HepG2 (cell line): ENCODE results near the gene ENKUR. TPM values are rescaled to one million over a fixed set of nuclear protein-coding genes. Genes with fewer than 3 reads are reported as not detected.
A peak's percentile ranks its signal among the peaks of the same experiment; 100 is the strongest.

Source experiments
- FOSL2 ChIP-seq: sonication (generic); formaldehyde crosslinking; IDR thresholded peaks from 2 replicates; pipeline ENCODE4 v1.4.0; 2020; ENCODE audit warnings: missing genetic modification reagents
- HES4 ChIP-seq: sonication (generic); formaldehyde crosslinking; IDR thresholded peaks from 2 replicates; pipeline ENCODE4 v1.9.0; 2021; ENCODE audit warnings: mild to moderate bottlenecking, missing genetic modification reagents, borderline replicate concordance
- SAP130 ChIP-seq: IDR thresholded peaks from 2 replicates; pipeline ENCODE4 v1.6.1; 2016; ENCODE audit warnings: low read depth
- TEAD3 ChIP-seq: optimal IDR thresholded peaks from 2 replicates; pipeline ENCODE3; 2016; ENCODE audit warnings: borderline replicate concordance
- ZEB1 ChIP-seq: IDR thresholded peaks from 2 replicates; pipeline ENCODE4 v1.6.1; 2012; ENCODE audit warnings: mild to moderate bottlenecking, low read depth, inconsistent platforms; ENCODE audit not compliant: insufficient replicate concordance
- ZNF143 ChIP-seq: sonication (generic); formaldehyde crosslinking; IDR thresholded peaks from 2 replicates; pipeline ENCODE4 v1.4.0; 2020; ENCODE audit warnings: missing genetic modification reagents
- polyA plus RNA-seq, 8 experiments: library from polyadenylated mRNA; depleted of rRNA in 3 of 8; stranded (reverse) in 7 of 8; unstranded in 1 of 8; fragments of >200 nt; fragmentation: Illumina TruSeq in 4 of 8; extraction: Trizol in 4 of 8; gene quantifications; 2 replicates each; pipeline versions ENCODE4 v1.2.1 to v1.2.3, GENCODE V29; 2011 to 2016; ENCODE audit warnings: low read depth in 4 of 8, missing spikeins in 1 of 8, mixed read lengths in 1 of 8; ENCODE audit not compliant: insufficient read depth in 1 of 8
- total RNA-seq, 5 experiments: library from RNA; depleted of rRNA; stranded (reverse); fragments of >200 nt; fragmentation: Illumina TruSeq; extraction: Trizol; gene quantifications; 2 replicates each; pipeline ENCODE4 v1.2.3, GENCODE V29; 2016; ENCODE audit warnings: low read depth in 1 of 5
- TF ChIP-seq, protein P1 (sequence below): IDR thresholded peaks from 2 replicates; pipeline ENCODE4 v1.4.0; 2020; ENCODE audit warnings: mild to moderate bottlenecking, missing genetic modification reagents
- TF ChIP-seq, protein P2 (sequence below): sonication (generic); formaldehyde crosslinking; IDR thresholded peaks from 2 replicates; pipeline ENCODE4 v1.4.0; 2020; ENCODE audit warnings: mild to moderate bottlenecking, missing genetic modification reagents
- TF ChIP-seq, protein P3 (sequence below): sonication (generic); formaldehyde crosslinking; IDR thresholded peaks from 2 replicates; pipeline ENCODE4 v1.8.0; 2022; ENCODE audit warnings: mild to moderate bottlenecking, missing genetic modification reagents, moderate library complexity
- TF ChIP-seq, protein P4 (sequence below), 2 experiments: sonication (generic) in 1 of 2; formaldehyde crosslinking in 1 of 2; IDR thresholded peaks; 2 replicates each; pipeline versions ENCODE4 v1.4.0 to v1.6.1; 2016 to 2020; ENCODE audit warnings: borderline replicate concordance in 1 of 2, low read depth in 1 of 2, mild to moderate bottlenecking in 1 of 2, missing genetic modification reagents in 1 of 2
- TF ChIP-seq, protein P5 (sequence below): sonication (generic); formaldehyde crosslinking; IDR thresholded peaks from 2 replicates; pipeline ENCODE4 v1.8.1; 2023; ENCODE audit warnings: missing genetic modification reagents, mild to moderate bottlenecking, borderline replicate concordance

Gene ENKUR
- total and polyA plus RNA-seq, 2 of the 13 experiments (the other 11 are each of a cell fraction or from before 2014, with no cell fraction given), result 0.15 TPM

DNA sequence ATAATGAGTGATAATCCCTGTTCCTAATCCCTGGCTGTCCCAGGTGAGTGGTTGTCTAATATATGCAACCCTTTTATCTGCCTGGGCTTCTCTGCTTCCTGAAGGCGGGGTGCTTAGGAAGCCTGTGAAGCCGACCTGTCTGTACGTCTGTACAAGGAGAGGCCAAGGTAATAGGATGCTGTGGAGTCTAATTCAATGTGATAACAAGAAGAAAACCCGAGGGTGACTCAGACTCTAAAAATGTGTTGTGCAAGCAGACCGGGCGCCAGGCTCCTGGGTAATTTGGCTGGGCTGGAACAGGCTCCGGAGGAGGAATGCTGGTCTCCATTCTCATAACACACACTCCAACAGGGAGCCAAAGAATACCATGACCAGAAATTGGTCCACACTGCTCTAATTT is 44.0 kb upstream of the ENKUR start (continued):
- TF ChIP-seq TEAD3 (CRISPR knock-in tag), result peak; percentile 80
- TF ChIP-seq, protein P1, sequence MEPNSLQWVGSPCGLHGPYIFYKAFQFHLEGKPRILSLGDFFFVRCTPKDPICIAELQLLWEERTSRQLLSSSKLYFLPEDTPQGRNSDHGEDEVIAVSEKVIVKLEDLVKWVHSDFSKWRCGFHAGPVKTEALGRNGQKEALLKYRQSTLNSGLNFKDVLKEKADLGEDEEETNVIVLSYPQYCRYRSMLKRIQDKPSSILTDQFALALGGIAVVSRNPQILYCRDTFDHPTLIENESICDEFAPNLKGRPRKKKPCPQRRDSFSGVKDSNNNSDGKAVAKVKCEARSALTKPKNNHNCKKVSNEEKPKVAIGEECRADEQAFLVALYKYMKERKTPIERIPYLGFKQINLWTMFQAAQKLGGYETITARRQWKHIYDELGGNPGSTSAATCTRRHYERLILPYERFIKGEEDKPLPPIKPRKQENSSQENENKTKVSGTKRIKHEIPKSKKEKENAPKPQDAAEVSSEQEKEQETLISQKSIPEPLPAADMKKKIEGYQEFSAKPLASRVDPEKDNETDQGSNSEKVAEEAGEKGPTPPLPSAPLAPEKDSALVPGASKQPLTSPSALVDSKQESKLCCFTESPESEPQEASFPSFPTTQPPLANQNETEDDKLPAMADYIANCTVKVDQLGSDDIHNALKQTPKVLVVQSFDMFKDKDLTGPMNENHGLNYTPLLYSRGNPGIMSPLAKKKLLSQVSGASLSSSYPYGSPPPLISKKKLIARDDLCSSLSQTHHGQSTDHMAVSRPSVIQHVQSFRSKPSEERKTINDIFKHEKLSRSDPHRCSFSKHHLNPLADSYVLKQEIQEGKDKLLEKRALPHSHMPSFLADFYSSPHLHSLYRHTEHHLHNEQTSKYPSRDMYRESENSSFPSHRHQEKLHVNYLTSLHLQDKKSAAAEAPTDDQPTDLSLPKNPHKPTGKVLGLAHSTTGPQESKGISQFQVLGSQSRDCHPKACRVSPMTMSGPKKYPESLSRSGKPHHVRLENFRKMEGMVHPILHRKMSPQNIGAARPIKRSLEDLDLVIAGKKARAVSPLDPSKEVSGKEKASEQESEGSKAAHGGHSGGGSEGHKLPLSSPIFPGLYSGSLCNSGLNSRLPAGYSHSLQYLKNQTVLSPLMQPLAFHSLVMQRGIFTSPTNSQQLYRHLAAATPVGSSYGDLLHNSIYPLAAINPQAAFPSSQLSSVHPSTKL (CRISPR knock-in tag), result peak; percentile 48; the same call in 1 of the 2 replicates
- peak; percentile 97 for TF ChIP-seq FOSL2 (CRISPR knock-in tag)
- TF ChIP-seq ZNF143, result peak; percentile 47; the same call in 1 of the 2 replicates
- TF ChIP-seq, protein P2, sequence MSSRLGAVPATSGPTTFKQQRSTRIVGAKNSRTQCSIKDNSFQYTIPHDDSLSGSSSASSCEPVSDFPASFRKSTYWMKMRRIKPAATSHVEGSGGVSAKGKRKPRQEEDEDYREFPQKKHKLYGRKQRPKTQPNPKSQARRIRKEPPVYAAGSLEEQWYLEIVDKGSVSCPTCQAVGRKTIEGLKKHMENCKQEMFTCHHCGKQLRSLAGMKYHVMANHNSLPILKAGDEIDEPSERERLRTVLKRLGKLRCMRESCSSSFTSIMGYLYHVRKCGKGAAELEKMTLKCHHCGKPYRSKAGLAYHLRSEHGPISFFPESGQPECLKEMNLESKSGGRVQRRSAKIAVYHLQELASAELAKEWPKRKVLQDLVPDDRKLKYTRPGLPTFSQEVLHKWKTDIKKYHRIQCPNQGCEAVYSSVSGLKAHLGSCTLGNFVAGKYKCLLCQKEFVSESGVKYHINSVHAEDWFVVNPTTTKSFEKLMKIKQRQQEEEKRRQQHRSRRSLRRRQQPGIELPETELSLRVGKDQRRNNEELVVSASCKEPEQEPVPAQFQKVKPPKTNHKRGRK (CRISPR knock-in tag), result no peak
- no peak for TF ChIP-seq HES4 (CRISPR knock-in tag)
- TF ChIP-seq, protein P3, sequence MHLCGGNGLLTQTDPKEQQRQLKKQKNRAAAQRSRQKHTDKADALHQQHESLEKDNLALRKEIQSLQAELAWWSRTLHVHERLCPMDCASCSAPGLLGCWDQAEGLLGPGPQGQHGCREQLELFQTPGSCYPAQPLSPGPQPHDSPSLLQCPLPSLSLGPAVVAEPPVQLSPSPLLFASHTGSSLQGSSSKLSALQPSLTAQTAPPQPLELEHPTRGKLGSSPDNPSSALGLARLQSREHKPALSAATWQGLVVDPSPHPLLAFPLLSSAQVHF (CRISPR knock-in tag), result no peak
- TF ChIP-seq ZEB1, result peak; percentile 50
- peak; percentile 24; the same call in 1 of the 2 replicates for TF ChIP-seq SAP130 (CRISPR knock-in tag)
- TF ChIP-seq, protein P4, sequence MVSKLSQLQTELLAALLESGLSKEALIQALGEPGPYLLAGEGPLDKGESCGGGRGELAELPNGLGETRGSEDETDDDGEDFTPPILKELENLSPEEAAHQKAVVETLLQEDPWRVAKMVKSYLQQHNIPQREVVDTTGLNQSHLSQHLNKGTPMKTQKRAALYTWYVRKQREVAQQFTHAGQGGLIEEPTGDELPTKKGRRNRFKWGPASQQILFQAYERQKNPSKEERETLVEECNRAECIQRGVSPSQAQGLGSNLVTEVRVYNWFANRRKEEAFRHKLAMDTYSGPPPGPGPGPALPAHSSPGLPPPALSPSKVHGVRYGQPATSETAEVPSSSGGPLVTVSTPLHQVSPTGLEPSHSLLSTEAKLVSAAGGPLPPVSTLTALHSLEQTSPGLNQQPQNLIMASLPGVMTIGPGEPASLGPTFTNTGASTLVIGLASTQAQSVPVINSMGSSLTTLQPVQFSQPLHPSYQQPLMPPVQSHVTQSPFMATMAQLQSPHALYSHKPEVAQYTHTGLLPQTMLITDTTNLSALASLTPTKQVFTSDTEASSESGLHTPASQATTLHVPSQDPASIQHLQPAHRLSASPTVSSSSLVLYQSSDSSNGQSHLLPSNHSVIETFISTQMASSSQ (IDR thresholded peaks at IDR 0.05; ENCODE audit: low read depth), result no peak
- TF ChIP-seq, protein P4 (CRISPR knock-in tag; IDR thresholded peaks at IDR 0.05; ENCODE audit: borderline replicate concordance), result 0 out of 2 replicates have a peak, but pooled peaks have one; percentile 9
- TF ChIP-seq, protein P5, sequence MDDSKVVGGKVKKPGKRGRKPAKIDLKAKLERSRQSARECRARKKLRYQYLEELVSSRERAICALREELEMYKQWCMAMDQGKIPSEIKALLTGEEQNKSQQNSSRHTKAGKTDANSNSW (CRISPR knock-in tag), result no peak
